HL-60 (cell line): ENCODE data around the gene CEP95.

Experiments
- POLR2AphosphoS5 ChIP-seq: IDR thresholded peaks from 2 replicates; pipeline ENCODE4 v1.6.1; 2012; ENCODE audit warnings: low read depth
- SPI1 ChIP-seq: IDR thresholded peaks from 2 replicates; pipeline ENCODE4 v1.6.1; 2012; ENCODE audit warnings: low read depth, mild to moderate bottlenecking, borderline replicate concordance
- TF ChIP-seq, protein P1 (sequence below): IDR thresholded peaks from one replicate; pipeline ENCODE4 v1.5.1; 2011; ENCODE audit warnings: low read length, control low read depth, inconsistent platforms; ENCODE audit not compliant: insufficient read depth
- TF ChIP-seq, protein P2 (sequence below): IDR thresholded peaks from 2 replicates; pipeline ENCODE4 v1.6.1; 2012; ENCODE audit warnings: low read depth; ENCODE audit not compliant: insufficient replicate concordance

DNA sequence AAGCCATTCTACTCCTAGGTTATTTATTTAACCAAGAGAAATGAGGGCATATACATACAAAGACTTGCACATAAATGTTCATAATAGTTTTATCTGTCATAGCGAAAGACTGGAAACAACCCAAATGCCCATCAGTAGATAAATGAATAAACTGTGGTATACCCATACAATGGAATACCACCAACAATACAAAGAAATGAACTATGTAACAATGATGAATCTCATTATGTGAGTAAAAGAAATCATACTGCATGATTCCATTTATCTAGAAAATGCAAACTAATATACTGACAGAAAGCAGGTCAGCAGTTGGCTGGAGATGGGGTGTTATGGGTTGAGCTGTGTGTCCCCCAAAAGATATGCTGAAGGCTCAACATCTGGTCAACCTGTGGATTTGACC, 57.3 kb downstream of the CEP95 start:
- TF ChIP-seq, protein P1, sequence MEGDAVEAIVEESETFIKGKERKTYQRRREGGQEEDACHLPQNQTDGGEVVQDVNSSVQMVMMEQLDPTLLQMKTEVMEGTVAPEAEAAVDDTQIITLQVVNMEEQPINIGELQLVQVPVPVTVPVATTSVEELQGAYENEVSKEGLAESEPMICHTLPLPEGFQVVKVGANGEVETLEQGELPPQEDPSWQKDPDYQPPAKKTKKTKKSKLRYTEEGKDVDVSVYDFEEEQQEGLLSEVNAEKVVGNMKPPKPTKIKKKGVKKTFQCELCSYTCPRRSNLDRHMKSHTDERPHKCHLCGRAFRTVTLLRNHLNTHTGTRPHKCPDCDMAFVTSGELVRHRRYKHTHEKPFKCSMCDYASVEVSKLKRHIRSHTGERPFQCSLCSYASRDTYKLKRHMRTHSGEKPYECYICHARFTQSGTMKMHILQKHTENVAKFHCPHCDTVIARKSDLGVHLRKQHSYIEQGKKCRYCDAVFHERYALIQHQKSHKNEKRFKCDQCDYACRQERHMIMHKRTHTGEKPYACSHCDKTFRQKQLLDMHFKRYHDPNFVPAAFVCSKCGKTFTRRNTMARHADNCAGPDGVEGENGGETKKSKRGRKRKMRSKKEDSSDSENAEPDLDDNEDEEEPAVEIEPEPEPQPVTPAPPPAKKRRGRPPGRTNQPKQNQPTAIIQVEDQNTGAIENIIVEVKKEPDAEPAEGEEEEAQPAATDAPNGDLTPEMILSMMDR = no peak
- TF ChIP-seq POLR2AphosphoS5 (no peak), SPI1 (no peak)
- TF ChIP-seq, protein P2, sequence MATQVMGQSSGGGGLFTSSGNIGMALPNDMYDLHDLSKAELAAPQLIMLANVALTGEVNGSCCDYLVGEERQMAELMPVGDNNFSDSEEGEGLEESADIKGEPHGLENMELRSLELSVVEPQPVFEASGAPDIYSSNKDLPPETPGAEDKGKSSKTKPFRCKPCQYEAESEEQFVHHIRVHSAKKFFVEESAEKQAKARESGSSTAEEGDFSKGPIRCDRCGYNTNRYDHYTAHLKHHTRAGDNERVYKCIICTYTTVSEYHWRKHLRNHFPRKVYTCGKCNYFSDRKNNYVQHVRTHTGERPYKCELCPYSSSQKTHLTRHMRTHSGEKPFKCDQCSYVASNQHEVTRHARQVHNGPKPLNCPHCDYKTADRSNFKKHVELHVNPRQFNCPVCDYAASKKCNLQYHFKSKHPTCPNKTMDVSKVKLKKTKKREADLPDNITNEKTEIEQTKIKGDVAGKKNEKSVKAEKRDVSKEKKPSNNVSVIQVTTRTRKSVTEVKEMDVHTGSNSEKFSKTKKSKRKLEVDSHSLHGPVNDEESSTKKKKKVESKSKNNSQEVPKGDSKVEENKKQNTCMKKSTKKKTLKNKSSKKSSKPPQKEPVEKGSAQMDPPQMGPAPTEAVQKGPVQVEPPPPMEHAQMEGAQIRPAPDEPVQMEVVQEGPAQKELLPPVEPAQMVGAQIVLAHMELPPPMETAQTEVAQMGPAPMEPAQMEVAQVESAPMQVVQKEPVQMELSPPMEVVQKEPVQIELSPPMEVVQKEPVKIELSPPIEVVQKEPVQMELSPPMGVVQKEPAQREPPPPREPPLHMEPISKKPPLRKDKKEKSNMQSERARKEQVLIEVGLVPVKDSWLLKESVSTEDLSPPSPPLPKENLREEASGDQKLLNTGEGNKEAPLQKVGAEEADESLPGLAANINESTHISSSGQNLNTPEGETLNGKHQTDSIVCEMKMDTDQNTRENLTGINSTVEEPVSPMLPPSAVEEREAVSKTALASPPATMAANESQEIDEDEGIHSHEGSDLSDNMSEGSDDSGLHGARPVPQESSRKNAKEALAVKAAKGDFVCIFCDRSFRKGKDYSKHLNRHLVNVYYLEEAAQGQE = no peak
